Spleen (tissue), 11 donors: Measurements from ENCODE around the gene PLCB1. TPM values are rescaled to one million over a fixed set of nuclear protein-coding genes. Genes with fewer than 3 reads are reported as not detected.

ENCODE experiments used
- DNase-seq: peaks from one replicate; pipeline ENCODE4 v3.0.0-alpha.2; 2020
- H3K27ac ChIP-seq, 8 donors: fragments of 200-600 bp; sonication (generic) in 7 of 8; 1 replicate in 4 of 8; 2 replicates in 4 of 8; pipeline versions ENCODE4 v1.5.0 to v1.8.0; 2016 to 2021; ENCODE audit warnings: inconsistent platforms in 4 of 8, mild to moderate bottlenecking in 4 of 8, moderate library complexity in 1 of 8
- H3K27me3 ChIP-seq, 7 donors: fragments of 200-600 bp; sonication (generic) in 6 of 7; replicated peaks in 1 of 7; 1 replicate in 4 of 7; 2 replicates in 3 of 7; pipeline versions ENCODE4 v1.5.0 to v1.8.0; 2016 to 2021; ENCODE audit warnings: inconsistent platforms in 3 of 7, mild to moderate bottlenecking in 1 of 7
- H3K36me3 ChIP-seq, 6 donors: fragments of 200-600 bp; sonication (generic) in 5 of 6; 1 replicate in 4 of 6; 2 replicates in 2 of 6; pipeline versions ENCODE4 v1.5.0 to v1.8.0; 2016 to 2021; ENCODE audit warnings: inconsistent platforms in 2 of 6
- H3K4me1 ChIP-seq, 6 donors: fragments of 200-600 bp; sonication (generic) in 5 of 6; 1 replicate in 3 of 6; 2 replicates in 3 of 6; pipeline versions ENCODE4 v1.5.0 to v1.8.0; 2016 to 2021; ENCODE audit warnings: inconsistent platforms in 3 of 6
- H3K4me3 ChIP-seq, 8 donors: fragments of 200-600 bp; sonication (generic) in 7 of 8; 1 replicate in 4 of 8; 2 replicates in 4 of 8; pipeline versions ENCODE4 v1.5.0 to v1.8.0; 2016 to 2021; ENCODE audit warnings: inconsistent platforms in 4 of 8, mild to moderate bottlenecking in 4 of 8, moderate library complexity in 2 of 8
- H3K9me3 ChIP-seq, 8 donors: fragments of 200-600 bp; sonication (generic) in 7 of 8; 1 replicate in 4 of 8; 2 replicates in 4 of 8; pipeline versions ENCODE4 v1.5.0 to v1.8.0; 2016 to 2021; ENCODE audit warnings: inconsistent platforms in 4 of 8
- CTCF ChIP-seq, 11 experiments: fragments of 200-600 bp in 7 of 11; fragments of 450-650 bp in 4 of 11; sonication (generic) in 4 of 11; IDR thresholded peaks in 8 of 11; conservative IDR thresholded peaks in 3 of 11; 1 replicate in 7 of 11; 2 replicates in 4 of 11; pipeline versions ENCODE4 v1.4.0 to v1.8.0; 2016 to 2021; ENCODE audit warnings: antibody characterized with exemption in 11 of 11, inconsistent platforms in 4 of 11, mild to moderate bottlenecking in 1 of 11
- POLR2A ChIP-seq, 3 donors: fragments of 450-650 bp; IDR thresholded peaks; one replicate each; pipeline ENCODE4 v1.5.1; 2017; ENCODE audit warnings: antibody characterized with exemption in 3 of 3, mild to moderate bottlenecking in 1 of 3
- POLR2AphosphoS5 ChIP-seq, 3 donors: sonication (generic); formaldehyde crosslinking; IDR thresholded peaks; one replicate each; pipeline ENCODE4 v1.5.1; 2017; ENCODE audit warnings: antibody characterized with exemption in 3 of 3
- WGBS, 5 donors: extraction: QIAGEN DNeasy Blood & Tissue Kit in 3 of 5; methylation state at CpG; one replicate each; pipeline versions ENCODE4 v1.1.5 to v1.1.7; 2013 to 2018; 5-methylcytosine and 5-hydroxymethylcytosine counted together
- intact Hi-C: fragments of 100-400 bp; cut with DNase I; formaldehyde crosslinking; loops from one replicate; pipeline ENCODE4 v1.15.0; 2023; ENCODE audit warnings: low total_unique reads
- polyA plus RNA-seq, 3 donors: library from polyadenylated mRNA; stranded (reverse); fragments of 200-250 nt; gene quantifications; one replicate each; pipeline ENCODE4 v1.2.1, GENCODE V29; 2013
- total RNA-seq, 7 donors: library from RNA; depleted of rRNA in 3 of 7; stranded (reverse); fragments of >200 nt in 3 of 7; fragmentation: NEBNext Ultra II Directional in 4 of 7; extraction: Animal tissue kit (Norgen Biotek cat#: 25700) in 4 of 7; gene quantifications; one replicate each; pipeline versions ENCODE4 v1.1.0 to v1.2.1, GENCODE V29; 2016 to 2021
- donor health status: healthy with polysubstance abuse.
- donor health status: DM: no; HTN: no; CAD: no; lungs with moderate emphysema.
- donor health status: DM: no; HTN: no; CAD: no.
- donor health status: Bipolar disorder and iron deficiency.
- donor health status: healthy.
- donor health status: DM: no; HTN: no; CAD: no.
- donor health status: DM: yes; HTN: yes; CAD: no.

The PLCB1 gene
- total and polyA plus RNA-seq, 10 donors, result 1.0 to 33.7 (median 16.2) TPM

DNA sequence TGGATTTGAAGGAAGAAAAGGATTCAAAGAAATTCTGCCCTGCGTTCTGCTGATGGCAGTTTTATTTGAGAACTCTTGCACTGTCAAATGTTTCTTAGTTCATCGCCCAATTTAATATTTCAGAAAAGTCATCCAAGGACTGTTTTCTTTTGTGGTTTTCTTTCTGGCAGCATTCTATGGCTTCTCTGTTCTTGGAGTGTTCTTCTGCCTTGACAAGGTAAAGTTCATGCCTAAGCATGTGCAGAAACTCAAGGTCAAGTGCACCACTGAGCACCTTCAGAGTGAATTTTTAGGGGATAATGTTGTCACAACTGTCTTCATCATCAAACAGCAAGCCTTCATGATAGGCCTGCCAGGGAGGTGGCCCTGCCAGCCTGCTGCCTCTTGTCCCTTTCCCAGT, 225.6 kb downstream of the PLCB1 start:
- Histone ChIP-seq H3K4me3 (no peak overlapping the region), H3K9me3 (no peaks in the 10 kb centered on the region), H3K4me1 (peaks cover 0 to 24% (median 8%) of the 10 kb centered on the region in 6 donors), H3K27ac (no peak overlapping the region), H3K36me3 (no peaks in the 10 kb centered on the region), H3K27me3 (no peaks in the 10 kb centered on the region)
- no peak for DNase-seq
- TF ChIP-seq CTCF (IDR thresholded peaks at IDR 0.05 in 8 of 11, conservative IDR thresholded peaks at IDR 0.05 in 3 of 11) (no peak), POLR2A (IDR thresholded peaks at IDR 0.05) (no peak), POLR2AphosphoS5 (IDR thresholded peaks at IDR 0.05) (no peak)
- intact Hi-C loops, result no loop called here
- WGBS, 5 donors, result 73 to 95% (median 75%) methylated on average over 2 of the region's 2 CpGs

GRCh38 chr20:8360035-8360434, 228.0 kb downstream of the PLCB1 start:
- intact Hi-C loops, result no loop called here
- Histone ChIP-seq H3K36me3 (no peaks in the 10 kb centered on the region), H3K4me3 (no peak overlapping the region), H3K27ac (no peak overlapping the region), H3K27me3 (no peaks in the 10 kb centered on the region), H3K9me3 (no peaks in the 10 kb centered on the region), H3K4me1 (peaks cover 0 to 24% (median 6%) of the 10 kb centered on the region in 6 donors)
- WGBS, 5 donors, result 46 to 74% (median 61%) methylated on average over 2 of the region's 2 CpGs
- TF ChIP-seq POLR2AphosphoS5 (IDR thresholded peaks at IDR 0.05), result no peak
- TF ChIP-seq POLR2A (IDR thresholded peaks at IDR 0.05), result no peak
- TF ChIP-seq CTCF (IDR thresholded peaks at IDR 0.05 in 8 of 11, conservative IDR thresholded peaks at IDR 0.05 in 3 of 11), result no peak
- no peak for DNase-seq

- DNase-seq, result no peak
- no peaks in the 10 kb centered on the region for H3K27me3 ChIP-seq
- 35 to 63% (median 43%) methylated on average over 5 of the region's 5 CpGs for WGBS, 5 donors
- intact Hi-C loops, result no loop called here
- TF ChIP-seq POLR2A (IDR thresholded peaks at IDR 0.05), result no peak
- peak in 3 of 11 experiments; percentile 19 to 29 (median 26) for TF ChIP-seq CTCF (IDR thresholded peaks at IDR 0.05 in 8 of 11, conservative IDR thresholded peaks at IDR 0.05 in 3 of 11)
- H3K9me3 ChIP-seq, result no peaks in the 10 kb centered on the region
- H3K36me3 ChIP-seq, result no peaks in the 10 kb centered on the region
- H3K27ac ChIP-seq, result no peak overlapping the region
- no peak overlapping the region for H3K4me3 ChIP-seq
- peaks cover 0 to 24% (median 6%) of the 10 kb centered on the region in 6 donors for H3K4me1 ChIP-seq
These were observed 229.1 kb downstream of the PLCB1 start for GRCh38 chr20:8361006-8361652.

- Histone ChIP-seq H3K4me3 (no peak overlapping the region), H3K36me3 (no peaks in the 10 kb centered on the region), H3K27me3 (no peaks in the 10 kb centered on the region), H3K4me1 (peaks cover 0 to 21% (median 6%) of the 10 kb centered on the region in 6 donors), H3K27ac (no peak overlapping the region), H3K9me3 (no peaks in the 10 kb centered on the region)
- TF ChIP-seq POLR2A (IDR thresholded peaks at IDR 0.05), result no peak
- TF ChIP-seq CTCF (IDR thresholded peaks at IDR 0.05 in 8 of 11, conservative IDR thresholded peaks at IDR 0.05 in 3 of 11), result no peak
- no peak for TF ChIP-seq POLR2AphosphoS5 (IDR thresholded peaks at IDR 0.05)
- DNase-seq, result no peak
- intact Hi-C loops, result no loop called here
These were observed 229.7 kb downstream of the PLCB1 start for GRCh38 chr20:8361779-8362178.
